ENCODE results near the gene MRPL2. TPM values are rescaled to one million over a fixed set of nuclear protein-coding genes. Genes with fewer than 3 reads are reported as not detected.
A peak's percentile ranks its signal among the peaks of the same experiment; 100 is the strongest.

The MRPL2 gene
- total and polyA plus RNA-seq, 2 of the 8 experiments (the other 6 are each of a cell fraction or from before 2014, with no cell fraction given): 58.7 to 99.9 TPM

DNA sequence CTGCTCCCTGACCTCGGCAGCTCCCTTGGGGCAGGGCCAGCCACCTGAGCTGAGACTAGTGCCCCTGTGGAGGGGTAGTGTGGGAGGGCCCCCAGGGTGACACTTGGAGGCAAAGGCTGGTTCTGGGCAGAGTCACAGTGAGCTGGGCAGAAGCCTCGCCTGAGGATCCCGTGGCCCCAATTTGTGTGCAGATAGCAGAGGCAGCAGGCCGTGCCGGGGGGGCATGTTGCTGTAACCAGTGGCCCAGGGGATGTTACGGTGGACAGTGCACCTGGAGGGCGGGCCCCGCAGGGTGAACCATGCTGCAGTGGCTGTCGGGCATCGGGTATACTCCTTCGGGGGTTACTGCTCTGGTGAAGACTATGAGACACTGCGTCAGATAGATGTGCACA is 42.3 kb downstream of the MRPL2 start:
- Histone ChIP-seq H4K20me1 (replicated peaks in 1 of 2; ENCODE audit: control insufficient read depth in 1 of 2, insufficient read depth in 2 of 2, low read length in 2 of 2) (peaks cover 0 to 2% of the 10 kb centered on the region in 2 experiments), H2AK5ac (ENCODE audit: low read depth, low read length) (no peak overlapping the region), H3K4ac (replicated peaks; ENCODE audit: insufficient read length, low read depth, low read length) (no peak overlapping the region), H4K5ac (ENCODE audit: insufficient read length, low read depth, low read length) (no peak overlapping the region), H3K23me2 (ENCODE audit: low read depth, low read length) (peaks cover 12% of the 10 kb centered on the region), H2AFZ (ENCODE audit: low read length) (no peak overlapping the region), H3K9me3 (ENCODE audit: insufficient read depth in 2 of 2, low read depth in 1 of 2, low read length in 1 of 2) (no peaks in the 10 kb centered on the region), H2BK12ac (ENCODE audit: low read depth, low read length) (no peak overlapping the region), H3K4me2 (ENCODE audit: insufficient read depth in 1 of 2, low read depth in 2 of 2, low read length in 2 of 2) (no peak overlapping the region), H3K4me3 (ENCODE audit: extremely low read depth in 1 of 4, insufficient read depth in 2 of 4, low read depth in 3 of 4, low read length in 4 of 4) (no peak overlapping the region), H2BK120ac (replicated peaks; ENCODE audit: low read depth, low read length) (no peak overlapping the region), H3K79me1 (ENCODE audit: low read depth, low read length) (peaks cover 8% of the 10 kb centered on the region), H3K36me3 (ENCODE audit: control insufficient read depth in 2 of 4, insufficient read depth in 4 of 4, low read length in 3 of 4) (peaks cover 11 to 31% (median 20%) of the 10 kb centered on the region in 4 experiments; a peak in 6 of 8 replicates), H2BK20ac (ENCODE audit: low read length) (no peak overlapping the region), H3K27me3 (replicated peaks in 1 of 4; ENCODE audit: control insufficient read depth in 3 of 4, extremely low read depth in 1 of 4, insufficient read depth in 3 of 4, low read length in 3 of 4) (no peaks in the 10 kb centered on the region), H3K4me1 (replicated peaks in 1 of 4; ENCODE audit: control insufficient read depth in 3 of 4, insufficient read depth in 4 of 4, low read length in 3 of 4) (peaks cover 0 to 12% (median 6%) of the 10 kb centered on the region in 4 experiments; a peak in 6 of 7 replicates), H3K56ac (replicated peaks; ENCODE audit: insufficient read length, low read depth, low read length) (no peak overlapping the region), H3K14ac (ENCODE audit: insufficient read length) (no peak overlapping the region), H3K18ac (ENCODE audit: extremely low read depth, low read length) (no peak overlapping the region), H3K23ac (ENCODE audit: insufficient read length) (no peak overlapping the region), H2BK5ac (ENCODE audit: low read depth, low read length) (no peak overlapping the region), H4K91ac (replicated peaks; ENCODE audit: insufficient read length, low read length) (no peak overlapping the region), H4K8ac (ENCODE audit: extremely low read depth, insufficient read depth, low read length) (peak overlapping the region; percentile 72), H2BK15ac (ENCODE audit: low read length) (no peak overlapping the region), H3K9ac (replicated peaks in 1 of 4; ENCODE audit: extremely low read depth in 1 of 4, low read depth in 3 of 4, low read length in 3 of 4) (no peak overlapping the region; a peak in 1 of 7 replicates), H3K27ac (ENCODE audit: low read depth, low read length) (no peak overlapping the region), H3K79me2 (ENCODE audit: control insufficient read depth in 1 of 2, insufficient read depth in 2 of 2, low read length in 2 of 2) (peaks cover 3 to 47% of the 10 kb centered on the region in 2 experiments; a peak in 2 of 4 replicates)
- FAIRE-seq: no peak
- WGBS, 2 experiments (ENCODE audit: extremely low coverage in 1 of 2, insufficient coverage in 1 of 2, insufficient read length in 1 of 2, insufficient replicate concordance in 2 of 2, low coverage in 1 of 2, low lambda C conversion rate in 2 of 2, missing lambda C conversion rate in 1 of 2): 97% methylated on average over 12 of the region's 12 CpGs; no CpG with 5 or more reads in 1 of the 2 experiments
- TF ChIP-seq SP1 (IDR thresholded peaks at IDR 0.05; ENCODE audit: low read depth, low read length) (no peak), SP4 (IDR thresholded peaks at IDR 0.05; ENCODE audit: low read length) (no peak), ZNF274 (IDR thresholded peaks at IDR 0.05; ENCODE audit: borderline replicate concordance, extremely low read depth, low read length) (no peak), USF2 (IDR thresholded peaks at IDR 0.05; ENCODE audit: low read length) (no peak), NANOG (IDR thresholded peaks at IDR 0.05; ENCODE audit: insufficient read depth, low read depth, low read length, poor library complexity, severe bottlenecking) (no peak), POLR2A (IDR thresholded peaks at IDR 0.05; ENCODE audit: control extremely low read depth in 1 of 2, low read depth in 2 of 2, low read length in 2 of 2) (no peak), ASH2L (IDR thresholded peaks at IDR 0.05; ENCODE audit: low read length) (no peak), BACH1 (IDR thresholded peaks at IDR 0.05; ENCODE audit: low read length) (no peak), SRF (IDR thresholded peaks at IDR 0.05; ENCODE audit: low read depth, low read length) (no peak), JUND (IDR thresholded peaks at IDR 0.05; ENCODE audit: low read length) (no peak)
- CTCF ChIA-PET (ENCODE audit: partially characterized antibody): interaction anchor here (1.2 to 1.3 kb wide), 2 partner anchors 20 to 21 kb away, joined by 3 to 5 read pairs; no protein-coding TSS in a partner anchor
- POLR2A ChIA-PET (ENCODE audit: partially characterized antibody): interaction anchor here (0.8 to 27.9 kb wide), 8 partner anchors 11 to 122 kb away, joined by 3 to 584 read pairs (median 4); partner anchors contain the start of genes CNPY3, CUL7, GNMT and KLC4
- no peak for DNase-seq (ENCODE audit: low read depth in 1 of 2, low spot score in 2 of 2)
